Measurements from ENCODE around the gene PIM1.

- TF ChIP-seq CTCF (IDR thresholded peaks at IDR 0.05) (no peak), TCF12 (IDR thresholded peaks at IDR 0.05) (no peak), SIN3A (IDR thresholded peaks at IDR 0.05; ENCODE audit: borderline replicate concordance, low read depth, low read length) (no peak), ELF1 (IDR thresholded peaks at IDR 0.05) (no peak), RAD21 (IDR thresholded peaks at IDR 0.05; ENCODE audit: low read length) (no peak), YY1 (IDR thresholded peaks at IDR 0.05; ENCODE audit: low read depth) (no peak), REST (IDR thresholded peaks at IDR 0.05; ENCODE audit: low read depth, low read length) (no peak), RXRA (IDR thresholded peaks at IDR 0.05; ENCODE audit: borderline replicate concordance, low read depth) (no peak), EP300 (IDR thresholded peaks at IDR 0.05; ENCODE audit: borderline replicate concordance in 1 of 2, low read depth in 1 of 2, low read length in 1 of 2) (no peak), POLR2AphosphoS5 (IDR thresholded peaks at IDR 0.05; ENCODE audit: low read depth, low read length) (no peak), MAX (IDR thresholded peaks at IDR 0.05; ENCODE audit: low read depth) (no peak), GABPA (IDR thresholded peaks at IDR 0.05; ENCODE audit: low read depth) (no peak), TAF1 (IDR thresholded peaks at IDR 0.05; ENCODE audit: borderline replicate concordance, low read depth, low read length) (no peak), FOSL2 (IDR thresholded peaks at IDR 0.05; ENCODE audit: borderline replicate concordance, low read depth) (no peak)
Measured at GRCh38 chr6:37212268-37212667, 42.3 kb downstream of the PIM1 start.
